Body of pancreas (tissue), 4 donors: ENCODE data around the gene GTPBP3. TPM values are rescaled to one million over a fixed set of nuclear protein-coding genes. Genes with fewer than 3 reads are reported as not detected.

Experiments used
- ATAC-seq: fragments of 150-250 bp; one replicate; pipeline ENCODE4 v1.9.1; 2016
- DNase-seq, 4 donors: peaks; one replicate each; pipeline ENCODE4 v3.0.0-alpha.2; 2019
- H3K27ac ChIP-seq, 4 donors: fragments of 200-600 bp; sonication (generic); 1 replicate in 3 of 4; 2 replicates in 1 of 4; pipeline versions ENCODE4 v1.5.1 to v1.6.1; 2016 to 2019; ENCODE audit warnings: mild to moderate bottlenecking in 1 of 4, mixed read lengths in 1 of 4, moderate library complexity in 1 of 4
- H3K27me3 ChIP-seq, 2 donors: fragments of 200-600 bp; sonication (generic); one replicate each; pipeline ENCODE4 v1.6.0; 2016; ENCODE audit warnings: mild to moderate bottlenecking in 1 of 2
- H3K36me3 ChIP-seq, 2 donors: fragments of 200-600 bp; sonication (generic); replicated peaks in 1 of 2; 2 replicates each; pipeline ENCODE4 v1.5.1; 2016; ENCODE audit warnings: low read depth in 2 of 2; ENCODE audit not compliant: insufficient read depth in 1 of 2
- H3K4me1 ChIP-seq: fragments of 200-600 bp; sonication (generic); one replicate; pipeline ENCODE4 v1.6.0; 2016
- H3K4me3 ChIP-seq, 2 donors: fragments of 200-600 bp; sonication (generic); 1 replicate in 1 of 2; 2 replicates in 1 of 2; pipeline ENCODE4 v1.5.1; 2016 to 2019
- H3K9me3 ChIP-seq, 3 donors: fragments of 200-600 bp; sonication (generic); 1 replicate in 2 of 3; 2 replicates in 1 of 3; pipeline ENCODE4 v1.5.1; 2016
- POLR2A ChIP-seq, 3 donors: fragments of 450-650 bp; IDR thresholded peaks; one replicate each; pipeline ENCODE4 v1.6.1; 2016; ENCODE audit warnings: antibody characterized with exemption in 3 of 3, mild to moderate bottlenecking in 2 of 3
- WGBS, 2 donors: methylation state at CpG; one replicate each; pipeline ENCODE4 v1.1.5; 2017; 5-methylcytosine and 5-hydroxymethylcytosine counted together
- intact Hi-C: fragments of 100-400 bp; cut with DNase I; formaldehyde crosslinking; loops from one replicate; pipeline ENCODE4 v1.15.1; 2023
- total RNA-seq, 2 donors: library from RNA; depleted of rRNA; stranded (reverse); fragments of >200 nt; gene quantifications; one replicate each; pipeline ENCODE4 v1.1.0, GENCODE V29; 2016
- TF ChIP-seq, protein P1 (sequence below), 7 experiments: fragments of 450-650 bp in 4 of 7; fragments of 200-600 bp in 3 of 7; sonication (generic) in 3 of 7; IDR thresholded peaks; one replicate each; pipeline ENCODE4 v1.5.1; 2016 to 2019; ENCODE audit warnings: antibody characterized with exemption in 7 of 7

The GTPBP3 gene
- total RNA-seq, 2 donors from 2014 or later: 13.7 to 127 TPM

DNA sequence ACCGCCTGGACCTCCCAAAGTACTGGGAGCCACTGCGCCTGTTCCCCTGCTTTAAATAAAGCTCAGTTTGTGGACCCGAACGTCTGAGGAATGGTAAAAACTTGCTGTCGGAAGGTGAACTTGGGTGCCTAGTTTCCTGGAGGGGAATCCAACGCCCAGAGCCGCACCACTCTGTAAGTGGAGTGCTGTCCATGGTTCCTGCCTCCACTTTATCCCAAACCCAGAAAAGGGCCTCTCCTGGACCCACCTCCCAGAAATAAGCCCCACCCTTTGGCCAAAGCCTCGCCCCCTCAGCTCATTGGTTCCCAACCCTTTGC is 5.0 kb upstream of the GTPBP3 start:
- intact Hi-C loops: no loop called here
- Histone ChIP-seq H3K4me3 (no peak overlapping the region), H3K9me3 (no peaks in the 10 kb centered on the region), H3K4me1 (peaks cover 44% of the 10 kb centered on the region), H3K27me3 (no peaks in the 10 kb centered on the region), H3K36me3 (no peaks in the 10 kb centered on the region), H3K27ac (no peak overlapping the region)
- DNase-seq: no peak
- WGBS, 2 donors: 95 to 98% methylated on average over 6 to 8 of the region's 8 CpGs
- no peak for TF ChIP-seq POLR2A (IDR thresholded peaks at IDR 0.05)
- TF ChIP-seq, protein P1, sequence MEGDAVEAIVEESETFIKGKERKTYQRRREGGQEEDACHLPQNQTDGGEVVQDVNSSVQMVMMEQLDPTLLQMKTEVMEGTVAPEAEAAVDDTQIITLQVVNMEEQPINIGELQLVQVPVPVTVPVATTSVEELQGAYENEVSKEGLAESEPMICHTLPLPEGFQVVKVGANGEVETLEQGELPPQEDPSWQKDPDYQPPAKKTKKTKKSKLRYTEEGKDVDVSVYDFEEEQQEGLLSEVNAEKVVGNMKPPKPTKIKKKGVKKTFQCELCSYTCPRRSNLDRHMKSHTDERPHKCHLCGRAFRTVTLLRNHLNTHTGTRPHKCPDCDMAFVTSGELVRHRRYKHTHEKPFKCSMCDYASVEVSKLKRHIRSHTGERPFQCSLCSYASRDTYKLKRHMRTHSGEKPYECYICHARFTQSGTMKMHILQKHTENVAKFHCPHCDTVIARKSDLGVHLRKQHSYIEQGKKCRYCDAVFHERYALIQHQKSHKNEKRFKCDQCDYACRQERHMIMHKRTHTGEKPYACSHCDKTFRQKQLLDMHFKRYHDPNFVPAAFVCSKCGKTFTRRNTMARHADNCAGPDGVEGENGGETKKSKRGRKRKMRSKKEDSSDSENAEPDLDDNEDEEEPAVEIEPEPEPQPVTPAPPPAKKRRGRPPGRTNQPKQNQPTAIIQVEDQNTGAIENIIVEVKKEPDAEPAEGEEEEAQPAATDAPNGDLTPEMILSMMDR (IDR thresholded peaks at IDR 0.05): no peak
- ATAC-seq: no peak

DNA sequence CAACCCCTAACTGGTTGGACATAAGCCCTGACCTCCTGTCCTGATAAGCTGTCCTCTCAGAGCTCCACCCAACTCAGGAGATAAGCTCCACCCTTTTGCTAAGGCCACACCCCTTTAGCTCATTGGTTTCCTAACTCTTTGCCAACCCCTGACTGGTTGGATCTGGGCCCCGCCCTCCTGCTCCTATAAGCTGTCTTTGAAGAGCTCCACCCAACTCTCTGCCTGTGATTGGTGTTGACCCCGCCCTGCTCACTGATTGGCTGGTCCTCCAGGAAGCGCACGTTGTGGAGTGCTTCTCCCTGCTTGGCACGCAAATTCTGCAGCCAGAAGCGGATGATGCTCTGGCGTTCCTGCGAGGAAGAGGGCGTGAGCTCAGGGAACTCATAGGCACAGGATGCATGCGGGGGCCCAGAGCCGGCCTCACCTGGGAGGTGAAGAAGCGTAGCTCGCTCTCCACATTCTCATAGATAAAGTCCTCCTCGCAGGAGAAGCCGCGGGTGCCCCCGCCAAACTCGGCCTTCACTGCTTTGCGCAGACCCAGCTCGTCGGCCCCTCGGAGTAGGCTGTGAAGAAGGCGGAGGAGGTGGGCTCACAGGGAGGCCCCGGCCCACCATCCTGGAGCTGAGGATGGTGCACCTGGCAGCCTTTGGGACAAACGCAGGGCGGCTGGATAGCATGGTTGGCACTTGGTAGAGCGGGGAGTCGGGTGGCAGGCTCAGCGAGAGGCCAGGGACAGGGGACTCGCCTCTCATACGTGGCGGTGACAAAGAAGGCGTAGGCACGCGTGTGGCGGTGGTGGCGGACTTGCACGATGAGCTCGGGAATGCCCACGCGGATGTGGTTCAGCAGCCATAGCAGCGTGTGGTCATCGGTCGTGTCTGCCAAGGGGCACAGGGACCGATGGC is 4.4 kb upstream of the GTPBP3 start:
- 93 to 94% methylated on average over 35 to 38 of the region's 45 CpGs for WGBS, 2 donors
- no peak for ATAC-seq
- no peaks in the 10 kb centered on the region for H3K36me3 ChIP-seq
- H3K27me3 ChIP-seq: no peaks in the 10 kb centered on the region
- peaks cover 41% of the 10 kb centered on the region for H3K4me1 ChIP-seq
- H3K4me3 ChIP-seq: no peak overlapping the region
- no peaks in the 10 kb centered on the region for H3K9me3 ChIP-seq
- no peak overlapping the region for H3K27ac ChIP-seq
- TF ChIP-seq, protein P1 (IDR thresholded peaks at IDR 0.05): no peak
- TF ChIP-seq POLR2A (IDR thresholded peaks at IDR 0.05): no peak
- intact Hi-C loops: no loop called here
- peak in 2 of 4 donors; percentile 27 to 46 for DNase-seq

DNA sequence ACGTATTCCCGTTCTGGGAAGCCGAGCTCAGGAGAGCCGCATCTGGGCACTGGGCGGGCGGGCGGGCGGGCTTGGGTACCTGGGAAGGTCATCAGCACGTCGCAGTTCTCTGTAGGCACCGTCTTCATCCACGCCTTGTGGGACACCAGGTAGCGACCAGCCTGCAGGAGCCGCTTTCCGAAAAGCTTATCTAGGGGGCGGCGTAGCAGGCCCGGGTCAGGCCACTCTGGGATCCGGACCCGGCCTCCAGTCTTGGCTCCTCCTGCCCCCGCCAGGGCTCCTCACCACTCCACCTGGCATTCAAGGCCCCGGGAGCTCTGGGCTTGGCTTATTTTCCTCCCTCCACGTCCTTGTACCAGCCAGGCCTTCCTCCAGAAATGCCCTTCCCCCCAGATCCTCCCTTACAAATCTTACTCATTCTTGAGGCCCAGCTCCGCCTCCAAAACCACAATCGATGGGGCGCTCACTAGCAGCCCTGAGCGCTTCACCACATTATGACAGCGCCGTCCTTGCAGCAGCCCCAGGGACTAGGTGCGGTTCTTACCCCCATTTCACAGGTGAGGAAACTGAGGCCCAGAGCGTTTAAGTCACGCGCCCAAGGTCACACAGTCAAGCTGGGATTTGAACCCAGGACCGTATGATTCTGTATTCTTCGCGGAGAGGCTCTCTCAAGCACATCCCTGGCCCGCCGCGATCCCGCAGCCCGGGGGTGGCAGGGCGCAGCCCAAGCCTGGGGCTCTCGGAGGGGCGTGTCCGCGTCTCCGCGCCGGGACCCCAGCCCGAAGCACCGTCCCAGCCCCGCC is 3.5 kb upstream of the GTPBP3 start:
- intact Hi-C loops: no loop called here
- no peaks in the 10 kb centered on the region for H3K36me3 ChIP-seq
- 38 to 50% methylated on average over 17 to 52 of the region's 52 CpGs for WGBS, 2 donors
- H3K4me3 ChIP-seq: peak overlapping the region; percentile 36 to 51
- H3K27ac ChIP-seq: peak overlapping the region in 3 of 4 donors; percentile 37 to 63 (median 39)
- no peaks in the 10 kb centered on the region for H3K9me3 ChIP-seq
- peaks cover 41% of the 10 kb centered on the region for H3K4me1 ChIP-seq
- TF ChIP-seq POLR2A (IDR thresholded peaks at IDR 0.05): no peak
- TF ChIP-seq, protein P1 (IDR thresholded peaks at IDR 0.05): no peak
- peak in 3 of 4 donors; percentile 32 to 55 (median 45) for DNase-seq
- ATAC-seq: no peak
- no peaks in the 10 kb centered on the region for H3K27me3 ChIP-seq

DNA sequence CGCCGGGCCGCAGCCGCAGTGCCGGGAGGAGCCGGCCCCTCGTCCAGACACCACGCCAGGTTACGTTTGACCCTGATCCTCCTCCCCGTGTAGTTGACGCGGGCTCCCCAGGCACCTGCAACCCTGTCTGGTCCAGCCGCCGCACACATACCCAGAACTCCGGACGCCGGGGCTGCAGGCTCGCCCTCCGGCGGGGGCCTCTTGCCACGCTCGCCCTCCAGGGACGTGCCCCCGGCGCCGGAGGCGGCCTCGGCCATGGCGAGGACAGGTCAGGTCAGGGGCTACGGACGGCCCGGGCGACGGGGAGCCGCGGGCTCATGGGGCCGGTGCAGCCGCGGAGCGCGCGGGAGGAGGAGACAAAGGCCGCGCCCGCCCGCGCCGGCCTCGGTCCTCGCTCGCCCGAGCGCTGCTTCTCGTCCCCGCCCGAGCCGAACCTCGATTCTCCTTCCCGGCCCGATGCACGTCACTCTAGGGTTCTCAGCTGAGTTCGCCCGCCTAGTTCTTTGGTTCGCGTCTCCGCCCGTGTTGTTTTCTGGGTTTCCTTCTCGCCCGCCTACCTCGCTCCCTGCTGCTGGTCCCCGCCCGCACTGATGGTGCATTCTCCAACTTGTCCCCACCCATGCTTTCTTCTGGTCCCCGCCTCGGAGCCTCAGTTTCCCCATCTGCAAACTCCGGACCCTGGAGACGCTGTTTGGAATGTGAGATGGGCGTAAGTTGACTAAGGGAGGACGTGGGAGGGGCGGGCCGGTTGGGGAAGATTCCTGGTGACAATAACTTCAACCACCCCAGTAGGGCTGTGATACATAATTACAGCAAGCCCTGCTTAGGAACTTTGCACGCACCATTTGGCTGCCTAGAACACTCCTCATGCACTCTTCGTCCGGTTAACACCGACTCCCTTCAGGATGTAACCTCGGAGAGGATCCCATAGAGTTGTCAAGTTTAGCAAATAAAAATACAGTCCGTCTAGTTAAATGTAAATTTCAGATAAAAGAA is 2.6 kb upstream of the GTPBP3 start, which contains the start of gene ANO8:
TSS of gene ANO8 (minus strand) at position 442 of the 996 bp plus-strand sequence. CDS start at position 257, 185 bp downstream.
- peak; percentile 75 for ATAC-seq
- DNase-seq: peak; percentile 92 to 94 (median 93)
- 1 to 3% methylated on average over 38 to 86 of the region's 86 CpGs for WGBS, 2 donors
- H3K27me3 ChIP-seq: no peaks in the 10 kb centered on the region
- peak within 1 kb of the TSS; percentile 36 to 51 for H3K4me3 ChIP-seq
- H3K9me3 ChIP-seq: no peaks in the 10 kb centered on the region
- H3K27ac ChIP-seq: peak within 1 kb of the TSS; percentile 18 to 63 (median 38)
- H3K36me3 ChIP-seq: no peaks in the 10 kb centered on the region
- intact Hi-C loops: no loop called here
- TF ChIP-seq, protein P1 (IDR thresholded peaks at IDR 0.05): peak in 1 of 7 experiments; percentile 5
- TF ChIP-seq POLR2A (IDR thresholded peaks at IDR 0.05): no peak
- peaks cover 34% of the 10 kb centered on the region for H3K4me1 ChIP-seq
